Stomach (tissue), 4 donors: Measurements from ENCODE around the gene IFI27L1.

Source experiments
- POLR2AphosphoS5 ChIP-seq, 3 donors: sonication (generic); formaldehyde crosslinking; IDR thresholded peaks; one replicate each; pipeline ENCODE4 v1.6.1; 2016; ENCODE audit warnings: antibody characterized with exemption in 3 of 3
- TF ChIP-seq, protein P1 (sequence below), 7 experiments: fragments of 450-650 bp in 4 of 7; fragments of 200-600 bp in 3 of 7; sonication (generic) in 3 of 7; IDR thresholded peaks; one replicate each; pipeline ENCODE4 v1.5.1; 2016 to 2019; ENCODE audit warnings: antibody characterized with exemption in 7 of 7, control low read depth in 2 of 7, mild to moderate bottlenecking in 1 of 7

DNA sequence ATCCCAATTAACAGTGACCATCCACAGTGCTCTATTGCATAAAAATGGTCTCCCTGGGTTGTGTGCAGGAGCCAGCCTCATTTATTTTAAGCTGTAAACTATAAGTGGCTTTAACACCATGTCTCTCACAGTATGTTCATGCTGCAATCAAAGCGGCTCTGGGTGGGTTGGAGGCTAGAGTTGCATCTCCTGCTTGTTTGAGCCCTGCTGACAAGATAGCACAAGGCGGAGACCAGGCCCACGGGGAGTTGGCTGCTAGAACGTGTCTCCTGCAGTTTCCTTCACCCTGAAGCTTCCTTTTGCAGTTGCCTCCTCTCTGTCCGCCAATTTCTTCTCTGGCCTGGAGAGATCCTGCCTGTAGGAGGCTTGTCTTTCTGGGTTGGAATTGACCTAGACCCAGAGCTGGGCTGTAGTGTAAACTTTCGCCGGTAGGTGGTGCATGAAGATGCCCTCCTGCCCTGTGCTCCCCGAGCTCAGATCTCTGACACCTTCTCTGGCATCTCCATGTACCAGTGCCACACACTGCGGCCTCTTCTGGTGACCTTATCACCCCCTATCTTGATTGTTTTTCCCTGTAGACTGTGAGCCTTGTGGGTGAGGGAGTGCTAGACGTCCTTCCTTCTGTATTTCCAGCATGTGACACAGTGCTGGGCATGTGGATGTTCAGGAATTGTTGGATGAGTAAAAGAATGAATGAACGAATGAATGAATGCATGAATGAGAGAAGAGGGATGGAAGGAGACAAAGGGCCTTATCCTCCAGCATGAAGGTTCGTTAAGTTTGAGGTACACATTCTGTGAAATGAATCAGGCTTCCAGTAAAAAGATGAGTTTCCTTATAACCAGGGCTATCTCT, 44.6 kb upstream of the IFI27L1 start:
- TF ChIP-seq, protein P1, sequence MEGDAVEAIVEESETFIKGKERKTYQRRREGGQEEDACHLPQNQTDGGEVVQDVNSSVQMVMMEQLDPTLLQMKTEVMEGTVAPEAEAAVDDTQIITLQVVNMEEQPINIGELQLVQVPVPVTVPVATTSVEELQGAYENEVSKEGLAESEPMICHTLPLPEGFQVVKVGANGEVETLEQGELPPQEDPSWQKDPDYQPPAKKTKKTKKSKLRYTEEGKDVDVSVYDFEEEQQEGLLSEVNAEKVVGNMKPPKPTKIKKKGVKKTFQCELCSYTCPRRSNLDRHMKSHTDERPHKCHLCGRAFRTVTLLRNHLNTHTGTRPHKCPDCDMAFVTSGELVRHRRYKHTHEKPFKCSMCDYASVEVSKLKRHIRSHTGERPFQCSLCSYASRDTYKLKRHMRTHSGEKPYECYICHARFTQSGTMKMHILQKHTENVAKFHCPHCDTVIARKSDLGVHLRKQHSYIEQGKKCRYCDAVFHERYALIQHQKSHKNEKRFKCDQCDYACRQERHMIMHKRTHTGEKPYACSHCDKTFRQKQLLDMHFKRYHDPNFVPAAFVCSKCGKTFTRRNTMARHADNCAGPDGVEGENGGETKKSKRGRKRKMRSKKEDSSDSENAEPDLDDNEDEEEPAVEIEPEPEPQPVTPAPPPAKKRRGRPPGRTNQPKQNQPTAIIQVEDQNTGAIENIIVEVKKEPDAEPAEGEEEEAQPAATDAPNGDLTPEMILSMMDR (IDR thresholded peaks at IDR 0.05): peak in 5 of 7 experiments; percentile 66 to 85 (median 81)
- TF ChIP-seq POLR2AphosphoS5 (IDR thresholded peaks at IDR 0.05): peak in 1 of 3 donors; percentile 14
